ENCODE results near the gene LRRC14B. TPM values are rescaled to one million over a fixed set of nuclear protein-coding genes. Genes with fewer than 3 reads are reported as not detected.

Gene LRRC14B
- total RNA-seq, 1 donor from 2014 or later: not detected

DNA sequence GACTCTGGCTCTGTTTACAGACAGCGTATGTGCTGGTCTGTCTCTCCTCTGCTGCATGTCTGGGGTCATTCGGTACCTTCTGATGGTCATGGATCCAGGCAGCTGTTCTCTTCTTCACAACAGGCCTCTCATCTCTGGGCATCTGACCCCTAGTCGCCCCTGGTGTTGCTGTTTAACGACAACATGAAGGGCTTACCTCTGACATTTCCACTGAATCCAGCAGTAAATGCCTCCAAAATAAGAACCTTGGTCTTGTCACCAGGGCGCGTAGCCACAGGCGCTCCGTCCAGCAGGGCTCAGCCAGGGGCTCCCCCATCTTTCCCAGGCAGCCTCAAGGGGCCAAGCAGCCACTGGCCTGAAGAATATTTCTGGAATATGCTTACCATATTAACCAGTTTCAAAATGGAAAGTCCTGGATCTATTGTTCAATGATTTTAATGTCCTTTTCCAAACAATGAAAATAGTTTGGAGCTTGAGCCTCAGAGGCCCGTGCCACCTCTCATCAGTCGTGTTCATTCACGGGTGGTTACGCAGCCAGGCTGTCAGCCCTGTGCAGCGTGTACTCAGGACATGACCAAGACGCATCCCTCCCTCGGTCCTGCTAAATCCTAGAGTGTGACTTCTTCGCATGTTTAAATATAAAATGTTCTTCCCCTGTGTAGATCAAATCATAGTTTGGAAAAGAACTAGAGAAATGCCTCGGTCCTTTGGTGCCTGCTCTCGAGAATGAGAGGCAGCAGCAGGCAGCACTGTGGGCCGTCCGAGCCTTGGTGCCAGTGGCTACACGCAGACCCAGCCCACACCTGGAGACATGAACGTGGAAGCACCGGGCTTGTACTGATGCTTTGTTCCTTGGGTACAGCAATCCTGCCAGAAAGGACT, 30.1 kb upstream of the LRRC14B start:
- peak; percentile 47 for DNase-seq (ENCODE audit: low spot score)
- Mint-ChIP-seq H3K9me3 (ENCODE audit: low read depth) (no peaks in the 10 kb centered on the region), H3K27ac (ENCODE audit: unreplicated experiment) (peak overlapping the region; percentile 64), H3K4me1 (ENCODE audit: low read depth) (peaks cover 27% of the 10 kb centered on the region), H3K27me3 (ENCODE audit: low read depth) (peaks cover 4% of the 10 kb centered on the region), H3K4me3 (ENCODE audit: unreplicated experiment) (no peak overlapping the region), H3K36me3 (ENCODE audit: low read depth) (no peaks in the 10 kb centered on the region)
- TF ChIP-seq, protein P1, sequence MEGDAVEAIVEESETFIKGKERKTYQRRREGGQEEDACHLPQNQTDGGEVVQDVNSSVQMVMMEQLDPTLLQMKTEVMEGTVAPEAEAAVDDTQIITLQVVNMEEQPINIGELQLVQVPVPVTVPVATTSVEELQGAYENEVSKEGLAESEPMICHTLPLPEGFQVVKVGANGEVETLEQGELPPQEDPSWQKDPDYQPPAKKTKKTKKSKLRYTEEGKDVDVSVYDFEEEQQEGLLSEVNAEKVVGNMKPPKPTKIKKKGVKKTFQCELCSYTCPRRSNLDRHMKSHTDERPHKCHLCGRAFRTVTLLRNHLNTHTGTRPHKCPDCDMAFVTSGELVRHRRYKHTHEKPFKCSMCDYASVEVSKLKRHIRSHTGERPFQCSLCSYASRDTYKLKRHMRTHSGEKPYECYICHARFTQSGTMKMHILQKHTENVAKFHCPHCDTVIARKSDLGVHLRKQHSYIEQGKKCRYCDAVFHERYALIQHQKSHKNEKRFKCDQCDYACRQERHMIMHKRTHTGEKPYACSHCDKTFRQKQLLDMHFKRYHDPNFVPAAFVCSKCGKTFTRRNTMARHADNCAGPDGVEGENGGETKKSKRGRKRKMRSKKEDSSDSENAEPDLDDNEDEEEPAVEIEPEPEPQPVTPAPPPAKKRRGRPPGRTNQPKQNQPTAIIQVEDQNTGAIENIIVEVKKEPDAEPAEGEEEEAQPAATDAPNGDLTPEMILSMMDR (IDR thresholded peaks at IDR 0.05): no peak

DNA sequence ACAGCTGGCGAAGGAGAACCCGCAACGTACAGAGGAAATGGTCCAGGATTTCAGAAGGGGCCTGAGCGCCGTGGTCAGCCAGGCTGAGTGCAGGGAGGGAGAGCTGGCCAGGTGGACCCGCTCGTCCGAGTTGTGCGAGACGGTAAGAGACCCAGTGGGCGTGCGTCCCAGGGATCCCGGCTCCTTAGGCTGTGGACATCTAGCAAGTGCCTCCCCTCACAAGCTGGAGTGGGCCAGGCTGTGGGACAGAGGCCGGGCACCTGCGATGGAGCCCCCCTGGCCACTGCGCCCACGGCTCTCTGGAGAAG, 29.5 kb upstream of the LRRC14B start:
- peaks cover 27% of the 10 kb centered on the region for H3K4me1 Mint-ChIP-seq (ENCODE audit: low read depth)
- peaks cover under 1% of the 10 kb centered on the region for H3K27me3 Mint-ChIP-seq (ENCODE audit: low read depth)
- no peak overlapping the region for H3K4me3 Mint-ChIP-seq (ENCODE audit: unreplicated experiment)
- no peaks in the 10 kb centered on the region for H3K9me3 Mint-ChIP-seq (ENCODE audit: low read depth)
- H3K27ac Mint-ChIP-seq (ENCODE audit: unreplicated experiment): no peak overlapping the region
- no peaks in the 10 kb centered on the region for H3K36me3 Mint-ChIP-seq (ENCODE audit: low read depth)
- TF ChIP-seq, protein P1 (IDR thresholded peaks at IDR 0.05): no peak
- DNase-seq (ENCODE audit: low spot score): peak; percentile 60

DNA sequence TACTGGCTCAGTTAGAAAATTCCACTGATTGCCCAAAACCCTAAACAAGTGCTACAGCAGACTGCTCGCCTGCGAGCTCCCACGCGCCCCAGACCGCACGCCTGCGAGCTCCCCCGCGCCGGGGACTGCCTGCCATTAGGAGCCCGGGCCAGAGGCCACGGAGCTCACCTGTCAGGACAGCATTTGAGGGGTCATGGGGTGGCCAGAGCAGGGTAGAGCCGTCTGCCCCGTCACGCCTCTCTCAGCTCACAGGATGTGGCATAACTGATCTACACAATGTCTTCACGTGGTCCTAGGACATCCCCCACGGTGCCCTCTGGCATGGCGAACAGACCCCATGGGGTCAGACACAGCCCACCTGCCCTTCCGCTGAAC, 29.1 kb upstream of the LRRC14B start:
- Mint-ChIP-seq H3K4me3 (ENCODE audit: unreplicated experiment) (no peak overlapping the region), H3K36me3 (ENCODE audit: low read depth) (no peaks in the 10 kb centered on the region), H3K4me1 (ENCODE audit: low read depth) (peaks cover 30% of the 10 kb centered on the region), H3K9me3 (ENCODE audit: low read depth) (no peaks in the 10 kb centered on the region), H3K27me3 (ENCODE audit: low read depth) (no peaks in the 10 kb centered on the region), H3K27ac (ENCODE audit: unreplicated experiment) (no peak overlapping the region)
- peak; percentile 85 for DNase-seq (ENCODE audit: low spot score)
- TF ChIP-seq, protein P1 (IDR thresholded peaks at IDR 0.05): no peak

DNA sequence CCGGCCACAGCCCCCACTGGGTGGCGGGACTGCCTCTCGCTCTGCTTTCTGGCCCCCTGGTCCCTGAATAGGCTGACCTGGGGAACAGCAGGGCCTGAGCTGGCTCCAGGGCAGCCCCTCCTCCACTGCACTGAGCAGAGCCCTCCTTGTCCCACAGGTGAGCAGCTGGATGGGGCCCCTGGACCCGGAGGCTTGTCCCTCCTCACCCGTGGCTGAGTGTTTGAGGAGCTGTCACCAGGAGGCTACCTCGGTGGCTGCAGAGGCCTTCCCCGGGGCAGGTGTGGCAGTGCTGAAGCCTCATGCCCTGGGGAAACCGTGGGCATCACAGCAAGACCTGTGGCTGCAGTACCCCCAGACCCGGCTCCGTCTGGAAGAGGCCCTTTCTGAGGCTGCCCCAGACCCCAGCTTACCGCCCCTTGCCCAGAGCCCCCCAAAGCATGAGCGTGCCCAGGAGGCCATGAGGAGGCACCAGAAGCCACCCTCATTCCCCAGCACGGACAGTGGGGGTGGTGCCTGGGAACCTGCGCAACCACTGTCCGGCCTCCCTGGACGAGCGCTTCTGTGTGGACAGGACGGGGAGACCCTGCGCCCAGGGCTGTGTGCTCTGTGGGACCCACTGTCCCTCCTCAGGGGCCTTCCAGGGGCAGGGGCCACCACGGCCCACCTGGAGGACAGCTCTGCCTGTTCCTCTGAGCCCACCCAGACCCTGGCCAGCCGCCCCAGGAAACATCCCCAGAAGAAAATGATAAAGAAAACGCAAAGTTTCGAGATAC, 28.5 kb upstream of the LRRC14B start:
- H3K9me3 Mint-ChIP-seq (ENCODE audit: low read depth): no peaks in the 10 kb centered on the region

DNA sequence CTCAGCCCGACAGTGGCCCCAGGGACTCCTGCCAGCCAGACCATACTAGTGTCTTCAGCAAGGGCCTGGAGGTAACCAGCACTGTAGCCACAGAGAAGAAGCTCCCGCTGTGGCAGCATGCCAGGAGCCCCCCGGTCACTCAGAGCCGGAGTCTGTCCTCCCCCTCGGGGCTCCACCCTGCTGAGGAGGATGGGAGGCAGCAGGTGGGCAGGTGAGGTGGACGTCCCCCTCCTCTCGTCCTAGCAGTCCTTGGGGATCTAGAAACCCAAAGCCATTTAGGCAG, 28.0 kb upstream of the LRRC14B start:
- peak; percentile 90 for DNase-seq (ENCODE audit: low spot score)
- TF ChIP-seq, protein P1 (IDR thresholded peaks at IDR 0.05): no peak

More for the DNA sequence above, 28.5 kb upstream of the LRRC14B start:
- DNase-seq (ENCODE audit: low spot score): peak; percentile 88
- no peak overlapping the region for H3K4me3 Mint-ChIP-seq (ENCODE audit: unreplicated experiment)
- peaks cover 33% of the 10 kb centered on the region for H3K4me1 Mint-ChIP-seq (ENCODE audit: low read depth)
- H3K36me3 Mint-ChIP-seq (ENCODE audit: low read depth): no peaks in the 10 kb centered on the region
- no peaks in the 10 kb centered on the region for H3K27me3 Mint-ChIP-seq (ENCODE audit: low read depth)
- no peak overlapping the region for H3K27ac Mint-ChIP-seq (ENCODE audit: unreplicated experiment)
- TF ChIP-seq, protein P1 (IDR thresholded peaks at IDR 0.05): no peak

More for the DNA sequence above, 28.0 kb upstream of the LRRC14B start:
- Mint-ChIP-seq H3K27me3 (ENCODE audit: low read depth) (no peaks in the 10 kb centered on the region), H3K36me3 (ENCODE audit: low read depth) (no peaks in the 10 kb centered on the region), H3K4me1 (ENCODE audit: low read depth) (peaks cover 38% of the 10 kb centered on the region), H3K4me3 (ENCODE audit: unreplicated experiment) (no peak overlapping the region), H3K27ac (ENCODE audit: unreplicated experiment) (no peak overlapping the region), H3K9me3 (ENCODE audit: low read depth) (no peaks in the 10 kb centered on the region)
